WTC11 (cell line): ENCODE measurements around the gene ZBTB18. TPM values are rescaled to one million over a fixed set of nuclear protein-coding genes. Genes with fewer than 3 reads are reported as not detected.

Experiments used
- ATAC-seq: fragments of 200-7000 bp; cut with Tn5 transposase; 2 replicates; pipeline ENCODE4 v1.10.0; 2021; ENCODE audit warnings: mild to moderate bottlenecking, moderate library complexity
- CTCF ChIA-PET: fragments of 300-600 bp; sonication (Branson Sonifier 250); formaldehyde crosslinking; loops from one replicate; lab custom pipeline; 2021; ENCODE audit warnings: antibody characterized with exemption; lab: Charles Lee
- POLR2A ChIA-PET: fragments of 350-600 bp; sonication (Branson Sonifier 250); formaldehyde crosslinking; loops from one replicate; lab custom pipeline; 2021; ENCODE audit warnings: antibody characterized with exemption; lab: Charles Lee
- DNase-seq: peaks from one replicate; pipeline ENCODE4 v3.0.0; 2021; ENCODE audit warnings: low spot score
- H3K27ac Mint-ChIP-seq: 2 replicates; pipeline ENCODE4 v1.8.0; 2021; ENCODE audit warnings: mixed read lengths
- H3K27me3 Mint-ChIP-seq: 2 replicates; pipeline ENCODE4 v1.8.0; 2021; ENCODE audit warnings: low read depth, mild to moderate bottlenecking, moderate library complexity, mixed read lengths
- H3K36me3 Mint-ChIP-seq: 2 replicates; pipeline ENCODE4 v1.8.0; 2021; ENCODE audit warnings: mixed read lengths
- H3K4me1 Mint-ChIP-seq: 2 replicates; pipeline ENCODE4 v1.8.0; 2022; ENCODE audit warnings: mixed read lengths
- H3K4me3 Mint-ChIP-seq: 2 replicates; pipeline ENCODE4 v1.8.0; 2021; ENCODE audit warnings: mild to moderate bottlenecking, moderate library complexity, mixed read lengths
- H3K9me3 Mint-ChIP-seq: 2 replicates; pipeline ENCODE4 v1.8.0; 2021; ENCODE audit warnings: mixed read lengths
- AFF4 ChIP-seq: sonication (generic); formaldehyde crosslinking; IDR thresholded peaks from 2 replicates; pipeline ENCODE4 v1.8.1; 2023; ENCODE audit warnings: mild to moderate bottlenecking, missing genetic modification reagents, borderline replicate concordance
- ARID4B ChIP-seq: sonication (generic); formaldehyde crosslinking; IDR thresholded peaks from 2 replicates; pipeline ENCODE4 v1.8.0; 2023; ENCODE audit warnings: missing genetic modification reagents, mild to moderate bottlenecking, borderline replicate concordance
- ATF1 ChIP-seq: sonication (generic); formaldehyde crosslinking; IDR thresholded peaks from 2 replicates; pipeline ENCODE4 v1.8.1; 2023; ENCODE audit warnings: mild to moderate bottlenecking, moderate library complexity, missing genetic modification reagents
- CREM ChIP-seq: sonication (generic); formaldehyde crosslinking; IDR thresholded peaks from 2 replicates; pipeline ENCODE4 v1.8.1; 2022; ENCODE audit warnings: mild to moderate bottlenecking, missing genetic modification reagents, moderate library complexity
- HMGA2 ChIP-seq: fragments of 250-450 bp; sonication (Bioruptor Pico); IDR thresholded peaks from 2 replicates; pipeline ENCODE4 v1.4.0; 2021; ENCODE audit warnings: mild to moderate bottlenecking, moderate library complexity
- IRF1 ChIP-seq: sonication (generic); formaldehyde crosslinking; IDR thresholded peaks from 2 replicates; pipeline ENCODE4 v1.8.0; 2023; ENCODE audit warnings: missing genetic modification reagents
- JAZF1 ChIP-seq: fragments of 250-450 bp; sonication (Bioruptor Pico); IDR thresholded peaks from 2 replicates; pipeline ENCODE4 v1.9.0; 2021; ENCODE audit warnings: moderate library complexity, mild to moderate bottlenecking, inconsistent platforms
- MXD4 ChIP-seq: fragments of 250-450 bp; sonication (Bioruptor Pico); IDR thresholded peaks from 2 replicates; pipeline ENCODE4 v1.8.0; 2021; ENCODE audit warnings: mild to moderate bottlenecking, moderate library complexity, borderline replicate concordance
- NR2C2 ChIP-seq: sonication (generic); formaldehyde crosslinking; IDR thresholded peaks from 2 replicates; pipeline ENCODE4 v1.8.0; 2022; ENCODE audit warnings: mild to moderate bottlenecking, missing genetic modification reagents
- PREB ChIP-seq: sonication (generic); formaldehyde crosslinking; IDR thresholded peaks from 2 replicates; pipeline ENCODE4 v1.8.1; 2022; ENCODE audit warnings: mild to moderate bottlenecking, missing genetic modification reagents, moderate library complexity, borderline replicate concordance
- STAT6 ChIP-seq: sonication (generic); formaldehyde crosslinking; conservative IDR thresholded peaks from 2 replicates; pipeline ENCODE4 v1.8.1; 2023; ENCODE audit warnings: mild to moderate bottlenecking, low read depth, missing genetic modification reagents, moderate library complexity
- ZNF281 ChIP-seq: sonication (generic); formaldehyde crosslinking; IDR thresholded peaks from 2 replicates; pipeline ENCODE4 v1.8.0; 2023; ENCODE audit warnings: mild to moderate bottlenecking, missing genetic modification reagents
- ZNF425 ChIP-seq: fragments of 250-450 bp; sonication (Bioruptor Pico); conservative IDR thresholded peaks from 2 replicates; pipeline ENCODE4 v1.9.0; 2021; ENCODE audit warnings: mild to moderate bottlenecking
- total RNA-seq: library from RNA; stranded (reverse); gene quantifications from 3 replicates; pipeline ENCODE4 v1.2.3, GENCODE V29; 2021

ZBTB18 gene
- total RNA-seq, 1 experiment from 2014 or later: 16.0 TPM

- H3K27me3 Mint-ChIP-seq: peaks cover 7% of the 10 kb centered on the region; the same call in 1 of the 2 replicates
- peaks cover 2% of the 10 kb centered on the region; the same call in 1 of the 2 replicates for H3K9me3 Mint-ChIP-seq
- no peak overlapping the region for H3K27ac Mint-ChIP-seq
- H3K36me3 Mint-ChIP-seq: no peaks in the 10 kb centered on the region
- POLR2A ChIA-PET: no interaction called here
- H3K4me1 Mint-ChIP-seq: peaks cover 44% of the 10 kb centered on the region
- CTCF ChIA-PET: no interaction called here
- TF ChIP-seq PREB (no peak), ATF1 (CRISPR knock-in tag) (no peak), ARID4B (CRISPR knock-in tag) (no peak), ZNF281 (CRISPR knock-in tag) (no peak), AFF4 (CRISPR knock-in tag) (no peak), JAZF1 (CRISPR knock-in tag) (no peak), IRF1 (CRISPR knock-in tag) (no peak), HMGA2 (no peak)
- H3K4me3 Mint-ChIP-seq: no peak overlapping the region
- ATAC-seq (no peak), DNase-seq (no peak)
Observed at GRCh38 chr1:244077473-244078220, 26.6 kb downstream of the ZBTB18 start.

- no peak for ATAC-seq
- CTCF ChIA-PET: no interaction called here
- TF ChIP-seq CREM (CRISPR knock-in tag) (no peak), STAT6 (no peak), MXD4 (CRISPR knock-in tag) (no peak), NR2C2 (CRISPR knock-in tag) (no peak), ZNF425 (CRISPR knock-in tag) (no peak)
Observed at GRCh38 chr1:244080343-244080929, 29.4 kb downstream of the ZBTB18 start.

More at GRCh38 chr1:244080343-244080929, 29.4 kb downstream of the ZBTB18 start:
- Mint-ChIP-seq H3K4me3 (no peak overlapping the region), H3K4me1 (peaks cover 35% of the 10 kb centered on the region), H3K27ac (no peak overlapping the region), H3K36me3 (no peaks in the 10 kb centered on the region), H3K9me3 (peaks cover 10% of the 10 kb centered on the region), H3K27me3 (peaks cover 5% of the 10 kb centered on the region; the same call in 1 of the 2 replicates)
- POLR2A ChIA-PET: interaction anchor here (0.5 to 0.6 kb wide), 3 partner anchors 294 to 1267 kb away, joined by 3 to 6 read pairs (median 3); no protein-coding TSS in a partner anchor
- no peak for DNase-seq
